Germinal center (tissue), 1 donor: ENCODE measurements around the gene KDM4C.

ENCODE experiments used
- DNase-seq: peaks from one replicate; pipeline ENCODE4 v3.0.0; 2012; ENCODE audit warnings: mixed read lengths, low spot score

The KDM4C gene

DNA sequence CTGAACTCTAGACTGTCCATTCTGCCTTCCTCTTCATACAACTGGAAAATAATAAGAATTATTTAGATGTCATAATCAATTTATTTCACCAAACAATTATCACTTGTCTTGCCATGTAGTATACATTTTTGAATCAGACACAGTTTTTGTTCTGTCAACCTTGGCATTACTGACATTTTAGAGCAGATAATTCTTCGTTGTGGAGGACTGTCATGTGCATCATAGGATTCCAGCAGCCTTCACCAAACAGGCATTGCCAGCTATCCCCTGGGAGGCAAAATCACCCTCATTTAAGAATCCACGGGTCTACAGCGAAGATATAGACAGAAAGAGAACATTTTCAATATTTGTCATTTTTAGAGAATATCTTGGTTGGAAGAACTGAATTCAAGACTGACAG, 293.9 kb downstream of the KDM4C start:
- no peak for DNase-seq

DNA sequence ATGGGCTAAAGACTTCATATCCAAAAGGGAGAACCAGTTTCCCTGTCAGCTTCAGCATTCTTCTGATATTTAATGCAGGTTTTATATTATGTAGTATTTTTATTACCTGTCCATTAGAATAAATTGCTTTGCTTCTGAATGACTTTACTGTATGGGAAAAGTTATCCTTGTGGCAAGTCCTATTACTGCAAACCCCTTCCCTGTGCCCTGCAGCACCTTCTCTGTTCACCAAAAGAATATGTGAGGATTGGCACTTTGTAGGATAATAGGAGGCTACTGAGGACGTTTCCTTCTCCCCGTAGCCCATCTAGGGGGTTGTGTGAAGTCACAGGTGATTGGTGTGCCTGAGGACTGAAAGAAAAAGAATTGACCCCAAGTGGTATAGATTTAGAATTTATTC, 296.1 kb downstream of the KDM4C start:
- no peak for DNase-seq

DNA sequence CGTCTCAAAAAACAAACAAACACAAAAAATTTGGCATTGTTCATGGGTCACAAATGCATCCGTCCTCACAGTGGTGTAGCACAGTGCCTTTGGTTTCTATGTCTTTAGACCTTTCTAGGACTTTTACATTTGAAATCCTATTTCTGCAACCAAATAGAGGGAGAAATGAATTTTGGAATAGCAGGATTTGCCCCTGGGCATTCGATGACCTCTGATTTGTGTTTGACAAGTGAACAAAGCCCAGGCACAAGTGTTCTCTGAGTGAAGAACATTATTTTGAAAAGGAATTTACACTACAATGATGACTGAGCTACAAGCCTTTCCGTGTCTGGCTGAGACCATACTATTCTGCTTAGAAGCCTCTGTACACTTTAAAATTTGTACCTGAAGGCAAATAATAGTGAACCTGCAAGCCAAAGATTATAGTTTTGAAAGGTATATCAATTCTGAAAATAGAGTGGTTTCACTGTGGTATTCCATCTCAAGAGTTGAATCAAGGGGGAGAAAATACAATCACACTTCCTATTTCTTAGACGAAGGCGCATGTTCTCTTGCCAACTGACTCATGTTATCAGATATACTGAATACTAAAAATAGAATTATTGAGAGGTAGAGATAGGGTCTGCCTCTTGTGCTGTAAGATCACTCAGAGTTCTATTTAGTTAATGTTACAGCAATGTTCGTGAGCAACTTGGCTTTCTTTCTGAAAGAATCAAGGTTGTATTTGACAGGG, 297.6 kb downstream of the KDM4C start:
- DNase-seq: no peak

DNA sequence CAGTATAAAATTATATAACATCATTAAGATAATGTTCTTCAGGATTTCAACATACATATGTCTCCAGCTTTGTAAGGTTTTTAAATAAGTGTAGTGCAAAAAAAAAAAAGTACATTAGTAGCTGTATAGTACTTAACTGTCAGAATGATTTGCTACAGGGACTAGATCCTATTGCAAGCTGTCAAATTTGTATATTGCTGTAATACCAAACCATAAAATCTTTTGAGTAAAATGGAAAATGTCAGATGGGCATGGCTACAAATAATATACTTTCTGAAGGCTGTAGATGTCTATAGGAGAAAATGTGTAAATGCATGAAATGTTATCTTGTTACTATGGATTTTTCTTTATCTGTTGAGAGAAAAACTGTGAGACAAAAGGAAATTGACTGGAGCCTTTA, 298.5 kb downstream of the KDM4C start:
- DNase-seq: no peak

DNA sequence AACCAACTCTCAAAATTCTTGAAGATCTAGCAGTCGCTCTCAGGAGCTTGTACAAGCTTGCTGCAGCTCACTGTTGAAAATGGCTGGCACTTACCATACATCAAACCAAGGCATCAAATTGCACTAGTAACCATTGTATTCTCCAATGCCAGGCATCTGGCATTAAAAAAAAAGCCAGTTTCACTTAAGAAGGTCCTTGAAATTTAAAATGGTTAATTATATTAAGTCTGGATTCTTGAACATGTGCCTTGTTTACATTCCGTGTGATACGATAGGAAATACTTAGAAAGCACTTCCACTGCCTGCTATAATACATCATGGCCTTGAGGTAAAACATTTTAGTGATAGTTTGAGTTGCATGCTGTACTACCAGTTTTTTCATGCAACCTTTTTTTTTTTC, 300.7 kb downstream of the KDM4C start:
- no peak for DNase-seq

DNA sequence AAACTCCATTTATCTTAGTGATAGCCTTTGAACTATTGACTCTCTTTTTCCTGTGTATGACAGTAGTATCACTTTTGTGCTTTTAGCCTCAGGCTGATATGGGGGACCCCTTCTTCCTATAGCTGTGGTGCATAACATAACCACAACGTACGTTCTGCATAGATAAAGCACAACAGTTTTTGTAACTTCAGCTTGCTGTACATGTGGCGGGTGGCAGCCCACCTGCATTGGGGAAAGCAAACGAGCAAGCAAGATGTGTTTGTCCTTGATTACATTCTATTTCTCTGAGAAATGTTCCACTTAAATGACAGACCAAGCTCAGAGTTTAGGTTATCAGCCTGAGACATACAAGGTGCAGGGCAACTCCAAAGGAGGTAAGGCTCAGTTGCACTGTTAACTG, 309.4 kb downstream of the KDM4C start:
- no peak for DNase-seq

DNA sequence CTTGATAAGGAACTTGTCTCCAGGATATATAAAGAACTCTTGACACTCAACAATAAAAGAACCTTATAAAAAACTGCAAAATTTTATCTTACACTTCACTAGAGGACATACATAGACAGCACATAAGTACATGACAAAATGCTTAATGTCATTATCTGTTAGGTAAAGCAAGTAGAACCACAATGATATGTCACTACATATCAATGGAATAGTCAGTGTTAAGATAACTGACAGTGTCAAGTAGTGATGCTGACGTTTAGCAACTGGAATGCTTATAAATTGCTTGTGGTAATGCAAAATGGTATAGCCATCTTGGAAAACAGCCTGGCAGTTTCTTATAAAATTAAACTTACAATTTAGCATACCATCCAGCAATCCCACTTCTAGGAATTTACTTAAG, 314.1 kb downstream of the KDM4C start:
- DNase-seq: no peak

DNA sequence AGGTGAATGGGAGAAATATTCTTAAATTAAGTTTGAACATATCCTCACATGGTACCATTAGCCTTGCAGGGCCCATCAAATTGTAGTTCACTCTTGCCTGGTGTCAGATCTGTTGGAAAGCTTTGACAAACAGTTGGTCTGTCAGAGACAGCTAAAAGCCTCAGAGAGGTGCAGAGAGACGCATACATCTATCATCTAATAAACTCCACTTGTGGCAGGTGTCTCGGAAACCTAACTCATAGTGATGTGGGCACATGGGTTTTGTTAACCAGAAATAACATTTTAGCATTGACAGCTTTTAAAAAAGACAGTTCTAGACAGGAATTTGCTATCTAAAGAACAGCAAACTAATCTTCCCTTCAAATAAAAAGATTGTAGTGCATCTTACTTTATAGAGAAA, 315.9 kb downstream of the KDM4C start:
- no peak for DNase-seq

DNA sequence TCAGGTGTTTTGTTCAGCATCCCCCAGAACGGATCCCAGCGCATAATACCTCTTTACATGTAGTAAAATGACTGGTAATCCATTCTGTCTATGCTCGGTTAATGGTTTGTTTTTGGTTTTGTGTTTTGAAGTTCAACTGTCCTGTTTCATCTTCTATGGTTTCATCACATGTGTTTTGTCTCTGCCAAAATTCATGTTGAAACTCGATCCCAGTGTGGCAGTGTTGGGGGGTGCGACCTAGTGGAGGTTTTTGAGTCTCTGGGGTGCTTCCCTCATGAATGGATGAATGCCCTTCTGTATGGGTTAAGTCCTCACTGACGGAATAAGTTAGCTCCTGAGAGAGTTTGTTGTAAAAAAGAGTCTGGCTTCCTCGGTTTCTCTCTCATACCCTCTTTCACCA, 317.4 kb downstream of the KDM4C start:
- no peak for DNase-seq

DNA sequence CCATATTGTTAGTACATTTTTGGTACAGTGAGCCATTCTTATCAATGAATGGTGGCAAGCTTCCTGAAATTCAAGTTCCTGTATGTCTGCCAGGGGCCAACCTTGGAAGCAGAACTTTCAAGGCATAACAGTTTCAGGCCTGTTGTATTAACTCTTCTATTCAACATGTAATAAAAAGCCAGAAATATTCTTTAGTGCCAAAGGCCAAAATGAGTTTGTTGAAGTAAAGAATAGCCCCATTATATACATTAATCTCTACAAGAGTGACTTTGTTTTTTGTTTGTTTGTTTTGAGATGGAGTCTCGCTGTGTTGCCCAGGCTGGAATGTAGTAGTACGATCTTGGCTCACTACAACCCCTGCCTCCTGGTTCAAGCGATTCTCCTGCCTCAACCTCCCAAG, 321.3 kb downstream of the KDM4C start:
- no peak for DNase-seq

DNA sequence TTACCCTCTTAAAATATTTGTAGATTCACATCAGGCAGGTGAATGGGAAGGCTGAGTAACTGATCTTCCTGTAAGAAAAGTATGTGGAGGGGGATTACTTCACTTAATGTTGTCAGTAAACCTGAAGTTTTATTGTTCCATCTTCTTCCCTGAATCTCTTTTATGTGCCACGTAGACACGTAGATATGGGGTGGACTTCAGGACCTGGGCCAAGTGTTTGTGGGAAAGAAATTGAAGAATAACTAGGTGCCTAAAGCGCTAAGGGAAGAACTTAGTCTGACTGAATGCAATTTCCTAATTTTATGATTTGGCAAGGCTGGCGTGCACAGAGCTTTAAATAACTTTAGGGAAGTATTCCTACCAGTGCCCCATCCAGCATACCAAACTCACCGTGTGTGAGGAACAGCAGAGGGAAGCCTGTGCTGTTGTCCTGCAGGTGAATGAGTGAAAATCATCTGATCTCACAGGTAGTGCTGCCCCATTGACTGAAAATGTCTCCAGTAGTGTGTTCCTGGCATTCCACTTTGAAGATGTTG, 323.4 kb downstream of the KDM4C start:
- DNase-seq: no peak

DNA sequence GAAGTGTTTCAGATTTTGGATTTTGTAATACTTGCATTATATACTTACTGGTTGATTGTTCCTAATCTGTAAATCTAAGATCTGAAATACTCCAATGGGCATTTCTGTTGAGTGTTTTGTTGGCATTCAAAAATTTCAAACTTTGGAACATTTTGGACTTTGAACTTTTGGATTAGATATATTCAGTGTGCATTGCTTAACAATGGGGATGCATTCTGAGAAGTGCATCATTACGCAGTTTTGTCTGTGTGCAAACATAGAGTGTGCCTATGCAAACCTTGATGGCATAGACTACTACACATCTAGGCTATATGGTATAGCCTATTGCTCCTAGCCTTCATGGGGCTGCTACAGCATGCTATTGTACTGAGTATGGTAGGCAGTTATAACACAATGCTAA, 325.4 kb downstream of the KDM4C start:
- no peak for DNase-seq

DNA sequence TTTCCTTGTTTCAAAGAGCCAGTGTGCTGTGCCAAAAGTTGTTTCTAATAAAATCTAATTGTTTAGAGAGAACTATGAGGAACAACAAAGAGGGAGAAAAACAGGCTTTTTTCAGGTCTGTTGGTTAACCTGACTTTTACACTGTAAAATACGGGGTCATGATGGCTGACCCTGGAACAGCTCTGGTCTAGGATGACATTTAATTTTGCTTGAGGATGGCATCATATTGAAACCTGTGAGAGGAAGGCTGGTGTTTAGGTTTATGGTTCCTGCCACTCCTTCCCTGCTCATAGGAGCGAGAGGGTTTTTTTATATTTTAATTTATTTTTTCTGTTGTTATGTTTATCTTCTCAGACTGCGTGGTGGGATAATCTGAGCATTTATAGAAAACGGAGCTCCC, 327.6 kb downstream of the KDM4C start:
- no peak for DNase-seq

DNA sequence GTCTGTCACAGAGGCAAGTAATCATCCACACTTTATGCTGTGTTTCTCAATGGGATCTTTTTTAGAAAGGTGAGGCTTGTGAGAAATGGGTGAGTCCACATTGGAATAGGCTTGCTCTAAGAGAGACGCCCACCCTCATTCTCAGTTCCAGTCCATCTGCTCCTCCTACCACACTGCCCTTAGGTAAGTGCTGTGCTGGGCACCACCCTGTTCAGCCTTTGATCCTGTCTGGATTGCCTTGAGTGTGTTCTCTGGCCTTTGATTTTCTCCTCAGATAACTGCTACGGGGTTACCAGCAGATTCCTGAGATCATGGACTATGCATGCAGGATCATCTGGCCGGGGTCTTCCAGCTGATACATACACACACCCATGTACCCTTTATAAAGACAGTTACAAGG, 328.6 kb downstream of the KDM4C start:
- no peak for DNase-seq

DNA sequence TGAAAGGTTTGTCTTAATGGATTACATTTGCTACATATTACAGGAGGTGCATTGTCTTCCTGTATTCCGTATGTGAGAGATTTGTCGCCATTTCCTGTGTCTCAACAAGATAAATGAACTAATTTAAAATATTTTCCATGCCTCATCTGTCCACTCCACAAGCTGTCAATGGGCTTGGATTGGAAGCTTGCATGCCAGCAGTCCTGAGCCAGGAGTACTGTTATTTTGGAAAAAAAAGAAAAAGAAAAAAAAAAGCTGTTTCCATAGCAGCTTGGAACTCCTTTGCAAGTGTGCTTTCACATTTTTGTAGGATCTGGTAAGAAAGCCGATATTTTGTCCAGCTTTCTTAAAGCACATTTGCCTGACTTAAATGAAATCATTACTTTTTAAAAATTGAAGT, 330.8 kb downstream of the KDM4C start:
- no peak for DNase-seq

DNA sequence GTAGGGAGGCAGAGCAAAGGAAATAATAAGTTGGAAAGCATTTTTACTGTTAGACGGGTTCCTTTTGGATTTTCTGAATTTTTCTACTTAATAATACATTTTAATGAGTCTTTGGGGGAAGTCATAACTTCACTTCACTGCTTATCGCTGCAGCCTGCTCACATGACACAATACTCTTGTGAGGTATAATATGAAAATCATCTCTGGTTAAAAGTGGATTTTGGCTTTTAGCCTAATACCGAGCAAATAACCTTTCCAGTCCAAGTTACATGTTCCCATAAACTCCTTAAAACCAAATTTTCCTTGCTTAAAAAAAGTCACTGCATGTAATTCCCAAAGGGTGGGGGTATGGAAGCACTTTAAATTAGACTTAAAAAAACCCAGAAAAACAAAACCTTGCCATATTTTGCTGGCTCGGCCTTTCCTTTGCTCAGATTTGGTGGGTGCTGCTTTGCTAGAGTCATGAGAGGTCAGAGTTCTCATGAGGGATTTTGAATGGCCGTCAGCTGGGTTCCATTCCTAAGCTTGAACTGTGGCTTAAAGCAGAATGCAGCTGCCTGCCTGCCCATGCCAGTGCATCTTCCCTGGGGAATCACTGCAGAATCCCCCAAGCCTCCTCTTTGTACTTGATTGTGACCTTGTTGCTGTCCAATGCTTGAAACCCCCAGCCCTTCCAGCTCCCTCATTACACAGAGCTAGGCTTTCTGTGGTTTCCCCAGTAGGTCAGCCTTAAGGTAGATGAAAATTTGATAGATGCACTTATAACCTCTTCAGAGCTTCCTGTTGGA, 331.8 kb downstream of the KDM4C start:
- DNase-seq: no peak

DNA sequence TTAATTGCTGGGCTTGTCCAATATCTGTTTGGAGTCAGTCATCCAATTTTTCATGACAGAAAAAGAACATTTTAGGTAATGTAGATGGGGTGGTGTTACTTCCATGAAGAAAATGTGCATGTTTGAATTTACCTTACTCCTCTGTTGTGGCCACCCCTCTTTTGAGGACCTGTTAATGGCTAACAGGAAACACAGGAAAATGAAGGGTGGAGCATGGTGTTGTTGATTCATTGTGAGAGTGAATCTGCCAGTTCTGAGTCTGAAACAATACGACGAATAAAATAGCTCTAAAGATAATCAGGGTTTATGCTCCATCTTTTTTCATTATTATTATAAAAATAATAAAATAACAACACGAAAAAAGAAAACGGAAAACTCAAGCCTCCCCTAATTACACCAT, 335.3 kb downstream of the KDM4C start:
- no peak for DNase-seq

DNA sequence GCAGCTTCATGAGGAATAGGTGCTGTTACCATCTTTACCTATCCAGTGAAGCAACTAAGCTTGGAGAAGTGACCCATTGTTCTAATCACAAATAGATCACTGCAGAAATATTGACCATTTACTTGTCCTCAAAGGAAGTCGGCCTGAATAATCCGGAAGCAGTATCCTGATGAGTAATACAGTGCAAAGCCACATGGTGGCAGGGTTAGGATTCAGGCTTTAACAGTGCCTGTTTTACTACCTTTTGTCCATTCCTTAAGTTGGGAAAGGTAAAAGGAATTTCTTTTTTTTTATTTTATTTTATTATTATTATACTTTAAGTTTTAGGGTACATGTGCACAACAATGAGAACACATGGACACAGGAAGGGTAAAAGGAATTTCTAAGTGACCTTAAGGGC, 336.3 kb downstream of the KDM4C start:
- no peak for DNase-seq

DNA sequence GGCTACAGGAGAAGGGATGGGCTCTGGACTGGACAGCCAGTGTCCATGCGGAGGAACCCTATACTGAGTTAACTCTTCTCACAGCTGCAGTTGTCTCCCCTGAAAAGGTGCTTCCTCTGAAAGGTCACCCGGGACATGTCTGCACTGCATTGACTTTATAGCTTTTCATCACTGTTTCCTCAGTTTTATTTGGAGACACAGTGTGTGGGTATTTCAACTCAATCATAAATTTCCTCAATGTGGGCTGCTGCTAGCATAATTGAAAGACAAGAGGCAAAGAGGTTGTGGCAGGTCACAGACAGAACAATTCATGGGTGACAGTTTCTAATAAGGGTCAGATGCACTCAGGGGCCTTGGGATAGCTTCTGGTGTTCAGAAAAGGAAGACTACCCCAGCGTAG, 336.8 kb downstream of the KDM4C start:
- DNase-seq: no peak

DNA sequence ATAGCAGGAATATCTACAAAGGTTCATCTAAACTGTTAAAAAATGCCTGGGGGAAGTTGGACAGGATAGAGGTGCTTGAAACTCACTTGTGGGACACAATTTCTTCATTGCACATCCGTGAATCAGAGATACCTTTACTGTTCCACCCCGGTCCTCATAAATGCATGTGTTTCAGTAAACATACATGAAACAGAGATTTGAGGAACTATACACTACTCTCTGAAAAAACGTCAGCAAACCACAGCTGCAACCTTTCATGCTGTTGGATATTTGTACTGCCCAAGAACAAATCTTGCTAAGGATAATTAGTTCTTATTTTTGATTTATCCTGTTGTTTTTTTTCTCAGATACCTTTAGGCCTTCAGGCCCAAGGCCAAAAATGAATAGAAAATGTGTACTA, 337.3 kb downstream of the KDM4C start:
- no peak for DNase-seq

DNA sequence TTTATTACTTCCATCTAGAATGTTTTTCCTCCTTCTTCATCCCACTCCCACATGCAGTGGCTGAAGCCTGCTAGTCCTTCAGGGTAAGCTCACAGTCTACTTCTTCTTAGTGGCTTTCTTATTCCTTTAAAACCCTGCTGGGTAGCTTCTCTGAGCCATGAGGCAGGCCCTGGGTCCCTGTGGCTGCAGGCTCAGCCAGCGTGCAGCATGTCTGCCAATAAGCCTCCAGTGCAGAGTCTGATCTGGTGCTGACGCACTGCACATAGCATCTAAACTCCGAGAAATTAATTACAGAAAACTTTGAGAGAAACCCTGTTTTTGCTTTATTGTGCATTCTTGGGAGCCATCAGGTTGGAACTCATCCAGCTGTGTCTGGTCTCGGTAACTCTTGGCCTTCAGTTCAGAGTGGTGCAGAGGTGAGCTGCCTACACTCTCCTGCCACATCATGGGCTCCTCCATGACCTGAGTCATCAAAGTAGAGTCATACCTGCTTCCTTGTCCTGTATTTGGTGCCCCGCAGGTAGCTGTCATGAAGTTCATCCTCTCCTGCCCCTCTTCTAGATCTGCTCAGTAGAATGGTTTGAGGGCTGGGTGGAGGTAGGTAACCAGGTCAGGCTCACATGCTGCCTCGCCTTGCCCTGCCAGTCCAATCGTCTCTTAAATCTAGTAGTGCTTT, 339.4 kb downstream of the KDM4C start:
- no peak for DNase-seq

DNA sequence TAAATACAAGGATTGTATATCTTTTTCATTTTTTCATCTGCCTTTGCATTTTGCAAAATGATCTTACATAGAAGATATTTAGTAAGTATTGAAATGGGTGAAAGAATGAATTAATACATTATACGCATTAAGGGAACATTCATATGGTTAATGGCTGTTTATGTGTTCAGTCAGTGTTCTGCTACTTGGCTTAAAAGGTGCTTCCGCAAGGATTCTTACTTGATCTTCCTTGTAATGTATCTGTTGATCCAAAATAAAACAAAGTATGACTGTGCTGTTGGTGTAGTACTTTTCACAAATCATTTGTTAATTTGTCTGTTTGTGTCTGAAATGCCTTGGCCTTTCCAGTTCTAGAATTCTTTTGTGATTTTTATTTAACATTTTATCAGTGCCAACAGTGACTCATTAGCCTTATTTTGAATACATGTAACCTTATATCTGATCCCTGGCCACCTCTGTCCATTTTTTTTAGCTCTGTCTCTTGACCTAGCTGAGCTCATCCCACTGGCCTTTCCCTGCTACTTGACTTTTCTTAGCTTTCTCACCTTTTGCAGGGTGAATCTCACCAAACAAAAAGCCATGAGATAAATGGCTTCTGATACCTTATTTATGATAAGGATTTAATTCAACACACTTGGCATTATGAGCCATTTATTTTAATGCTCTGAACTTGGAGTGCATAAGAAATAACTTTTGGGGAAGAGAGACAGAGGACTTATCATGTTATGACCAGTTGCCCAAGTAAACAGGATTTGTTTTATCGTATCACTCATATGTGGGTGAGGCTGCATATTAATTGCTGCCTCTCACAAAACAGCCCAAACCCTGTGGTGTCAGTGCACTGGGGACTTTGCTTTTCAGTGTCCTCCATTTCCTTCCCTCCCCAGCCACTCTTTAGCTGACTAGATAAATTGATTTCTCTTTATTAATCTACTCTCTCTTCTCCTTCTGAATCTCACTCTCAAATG, 340.3 kb downstream of the KDM4C start:
- no peak for DNase-seq
